GM23338 (cell line): Measurements from ENCODE around the gene ZNF697. TPM values are rescaled to one million over a fixed set of nuclear protein-coding genes. Genes with fewer than 3 reads are reported as not detected.

ENCODE experiments used
- ATAC-seq: fragments of 200-7000 bp; cut with Tn5 transposase; 3 replicates; pipeline ENCODE4 v1.9.1; 2020
- DNase-seq: peaks from one replicate; pipeline ENCODE4 v3.0.0-alpha.2; 2015; ENCODE audit warnings: low spot score
- H2AFZ ChIP-seq: fragments of 200-600 bp; sonication (generic); 2 replicates; pipeline ENCODE4 v1.8.0; 2016; ENCODE audit warnings: antibody characterized with exemption, mild to moderate bottlenecking, moderate library complexity
- H3F3A ChIP-seq: fragments of 200-600 bp; sonication (generic); replicated peaks from 2 replicates; pipeline ENCODE4 v1.8.0; 2017; ENCODE audit warnings: antibody characterized with exemption, mixed run types, low read depth
- H3K27ac ChIP-seq: fragments of 200-600 bp; sonication (generic); 2 replicates; pipeline ENCODE4 v1.6.1; 2016; ENCODE audit warnings: low read depth
- H3K27me3 ChIP-seq: fragments of 200-600 bp; sonication (generic); 2 replicates; pipeline ENCODE4 v1.8.0; 2016; ENCODE audit warnings: mild to moderate bottlenecking, mixed run types, moderate library complexity; ENCODE audit not compliant: insufficient read depth
- H3K36me3 ChIP-seq: fragments of 200-600 bp; sonication (generic); 2 replicates; pipeline ENCODE4 v1.8.0; 2016; ENCODE audit warnings: mild to moderate bottlenecking; ENCODE audit not compliant: insufficient read depth
- H3K4me1 ChIP-seq: fragments of 200-600 bp; sonication (generic); 2 replicates; pipeline ENCODE4 v1.8.0; 2016; ENCODE audit warnings: mild to moderate bottlenecking, moderate library complexity; ENCODE audit not compliant: insufficient read depth
- H3K4me2 ChIP-seq: fragments of 200-600 bp; sonication (generic); 2 replicates; pipeline ENCODE4 v1.7.1; 2017; ENCODE audit warnings: mixed run types
- H3K4me3 ChIP-seq: fragments of 200-600 bp; sonication (generic); 2 replicates; pipeline ENCODE4 v1.6.1; 2016; ENCODE audit warnings: mixed run types
- H3K79me2 ChIP-seq: fragments of 200-600 bp; sonication (generic); replicated peaks from 2 replicates; pipeline ENCODE4 v1.8.0; 2017; ENCODE audit warnings: mild to moderate bottlenecking; ENCODE audit not compliant: insufficient read depth
- H3K9me2 ChIP-seq: fragments of 200-600 bp; sonication (generic); 2 replicates; pipeline ENCODE4 v1.8.0; 2017; ENCODE audit not compliant: insufficient read depth
- H4K20me1 ChIP-seq: fragments of 200-600 bp; sonication (generic); replicated peaks from 2 replicates; pipeline ENCODE4 v1.8.0; 2017; ENCODE audit warnings: mild to moderate bottlenecking; ENCODE audit not compliant: insufficient read depth
- H3K27ac Mint-ChIP-seq: 2 replicates; pipeline ENCODE4 v1.8.0; 2020; ENCODE audit warnings: inconsistent platforms, mild to moderate bottlenecking, moderate library complexity, mixed read lengths
- H3K27me3 Mint-ChIP-seq: 3 replicates; pipeline ENCODE4 v1.8.0; 2022; ENCODE audit warnings: low read depth, mild to moderate bottlenecking, moderate library complexity, mixed read lengths, inconsistent platforms; ENCODE audit not compliant: insufficient read depth, poor library complexity
- H3K36me3 Mint-ChIP-seq: 3 replicates; pipeline ENCODE4 v1.8.0; 2021; ENCODE audit warnings: low read depth, mild to moderate bottlenecking, inconsistent platforms, moderate library complexity, mixed read lengths
- H3K4me1 Mint-ChIP-seq: 3 replicates; pipeline ENCODE4 v1.8.0; 2020; ENCODE audit warnings: mild to moderate bottlenecking, inconsistent platforms, mixed read lengths
- H3K4me3 Mint-ChIP-seq: 3 replicates; pipeline ENCODE4 v1.8.0; 2021; ENCODE audit warnings: moderate library complexity, mild to moderate bottlenecking, inconsistent platforms, mixed read lengths
- H3K9me3 Mint-ChIP-seq: 3 replicates; pipeline ENCODE4 v1.8.0; 2020; ENCODE audit warnings: moderate library complexity, mild to moderate bottlenecking, inconsistent platforms, mixed read lengths
- CREB1 ChIP-seq: fragments of 250-450 bp; sonication (Bioruptor Pico); IDR thresholded peaks from 2 replicates; pipeline ENCODE4 v1.5.0; 2020; ENCODE audit warnings: low read depth, mild to moderate bottlenecking, moderate library complexity
- CTCF ChIP-seq, 2 experiments: fragments of 200-600 bp in 1 of 2; sonication (generic) in 1 of 2; conservative IDR thresholded peaks; 2 replicates each; pipeline versions ENCODE4 v1.5.1 to v1.6.1; 2016 to 2017; ENCODE audit warnings: antibody characterized with exemption in 2 of 2, low read depth in 2 of 2, mild to moderate bottlenecking in 2 of 2, moderate library complexity in 1 of 2
- EZH2 ChIP-seq: fragments of 200-600 bp; sonication (generic); IDR thresholded peaks from one replicate; pipeline ENCODE4 v1.8.0; 2017; ENCODE audit warnings: antibody characterized with exemption, mild to moderate bottlenecking, low read depth; ENCODE audit not compliant: unreplicated experiment
- EZH2phosphoT487 ChIP-seq: fragments of 200-600 bp; sonication (generic); IDR thresholded peaks from one replicate; pipeline ENCODE4 v1.8.1; 2018; ENCODE audit warnings: antibody characterized with exemption; ENCODE audit not compliant: unreplicated experiment
- JUNB ChIP-seq: IDR thresholded peaks from one replicate; pipeline ENCODE4 v1.6.1; 2016; ENCODE audit warnings: antibody characterized with exemption; ENCODE audit not compliant: unreplicated experiment
- POLR2AphosphoS5 ChIP-seq: IDR thresholded peaks from 2 replicates; pipeline ENCODE4 v1.6.1; 2016; ENCODE audit warnings: antibody characterized with exemption, low read depth
- STAT1 ChIP-seq: IDR thresholded peaks from one replicate; pipeline ENCODE4 v1.6.1; 2016; ENCODE audit warnings: antibody characterized with exemption; ENCODE audit not compliant: unreplicated experiment
- ZNF114 ChIP-seq: fragments of 250-450 bp; sonication (Bioruptor Pico); IDR thresholded peaks from 2 replicates; pipeline ENCODE4 v1.5.0; 2020; ENCODE audit warnings: mild to moderate bottlenecking, moderate library complexity
- ZNF331 ChIP-seq: fragments of 250-450 bp; sonication (Bioruptor Pico); IDR thresholded peaks from 2 replicates; pipeline ENCODE4 v1.5.0; 2020; ENCODE audit warnings: low read depth, mild to moderate bottlenecking, moderate library complexity
- polyA plus RNA-seq: library from polyadenylated mRNA; unstranded; fragments of >200 nt; fragmentation: Nextera tagmentation; extraction: Ambion mirVana; gene quantifications from 2 replicates; pipeline ENCODE4 v1.2.1, GENCODE V29; 2016
- total RNA-seq: library from RNA; depleted of rRNA; stranded (reverse); fragments of >200 nt; shearing (Covaris generic); gene quantifications from 2 replicates; pipeline ENCODE4 v1.2.3, GENCODE V29; 2014
- TF ChIP-seq, protein P1 (sequence below): fragments of 250-450 bp; sonication (Bioruptor Pico); IDR thresholded peaks from 2 replicates; pipeline ENCODE4 v1.5.0; 2020; ENCODE audit warnings: mild to moderate bottlenecking, moderate library complexity
- TF ChIP-seq, protein P2 (sequence below): IDR thresholded peaks from 2 replicates; pipeline ENCODE4 v1.6.1; 2016; ENCODE audit warnings: antibody characterized with exemption

The ZNF697 gene
- total and polyA plus RNA-seq, 2 experiments from 2014 or later = 5.4 to 32.0 TPM

GRCh38 chr1:119631433-119632102 is 16.5 kb downstream of the ZNF697 start (continued):
- TF ChIP-seq, protein P1, sequence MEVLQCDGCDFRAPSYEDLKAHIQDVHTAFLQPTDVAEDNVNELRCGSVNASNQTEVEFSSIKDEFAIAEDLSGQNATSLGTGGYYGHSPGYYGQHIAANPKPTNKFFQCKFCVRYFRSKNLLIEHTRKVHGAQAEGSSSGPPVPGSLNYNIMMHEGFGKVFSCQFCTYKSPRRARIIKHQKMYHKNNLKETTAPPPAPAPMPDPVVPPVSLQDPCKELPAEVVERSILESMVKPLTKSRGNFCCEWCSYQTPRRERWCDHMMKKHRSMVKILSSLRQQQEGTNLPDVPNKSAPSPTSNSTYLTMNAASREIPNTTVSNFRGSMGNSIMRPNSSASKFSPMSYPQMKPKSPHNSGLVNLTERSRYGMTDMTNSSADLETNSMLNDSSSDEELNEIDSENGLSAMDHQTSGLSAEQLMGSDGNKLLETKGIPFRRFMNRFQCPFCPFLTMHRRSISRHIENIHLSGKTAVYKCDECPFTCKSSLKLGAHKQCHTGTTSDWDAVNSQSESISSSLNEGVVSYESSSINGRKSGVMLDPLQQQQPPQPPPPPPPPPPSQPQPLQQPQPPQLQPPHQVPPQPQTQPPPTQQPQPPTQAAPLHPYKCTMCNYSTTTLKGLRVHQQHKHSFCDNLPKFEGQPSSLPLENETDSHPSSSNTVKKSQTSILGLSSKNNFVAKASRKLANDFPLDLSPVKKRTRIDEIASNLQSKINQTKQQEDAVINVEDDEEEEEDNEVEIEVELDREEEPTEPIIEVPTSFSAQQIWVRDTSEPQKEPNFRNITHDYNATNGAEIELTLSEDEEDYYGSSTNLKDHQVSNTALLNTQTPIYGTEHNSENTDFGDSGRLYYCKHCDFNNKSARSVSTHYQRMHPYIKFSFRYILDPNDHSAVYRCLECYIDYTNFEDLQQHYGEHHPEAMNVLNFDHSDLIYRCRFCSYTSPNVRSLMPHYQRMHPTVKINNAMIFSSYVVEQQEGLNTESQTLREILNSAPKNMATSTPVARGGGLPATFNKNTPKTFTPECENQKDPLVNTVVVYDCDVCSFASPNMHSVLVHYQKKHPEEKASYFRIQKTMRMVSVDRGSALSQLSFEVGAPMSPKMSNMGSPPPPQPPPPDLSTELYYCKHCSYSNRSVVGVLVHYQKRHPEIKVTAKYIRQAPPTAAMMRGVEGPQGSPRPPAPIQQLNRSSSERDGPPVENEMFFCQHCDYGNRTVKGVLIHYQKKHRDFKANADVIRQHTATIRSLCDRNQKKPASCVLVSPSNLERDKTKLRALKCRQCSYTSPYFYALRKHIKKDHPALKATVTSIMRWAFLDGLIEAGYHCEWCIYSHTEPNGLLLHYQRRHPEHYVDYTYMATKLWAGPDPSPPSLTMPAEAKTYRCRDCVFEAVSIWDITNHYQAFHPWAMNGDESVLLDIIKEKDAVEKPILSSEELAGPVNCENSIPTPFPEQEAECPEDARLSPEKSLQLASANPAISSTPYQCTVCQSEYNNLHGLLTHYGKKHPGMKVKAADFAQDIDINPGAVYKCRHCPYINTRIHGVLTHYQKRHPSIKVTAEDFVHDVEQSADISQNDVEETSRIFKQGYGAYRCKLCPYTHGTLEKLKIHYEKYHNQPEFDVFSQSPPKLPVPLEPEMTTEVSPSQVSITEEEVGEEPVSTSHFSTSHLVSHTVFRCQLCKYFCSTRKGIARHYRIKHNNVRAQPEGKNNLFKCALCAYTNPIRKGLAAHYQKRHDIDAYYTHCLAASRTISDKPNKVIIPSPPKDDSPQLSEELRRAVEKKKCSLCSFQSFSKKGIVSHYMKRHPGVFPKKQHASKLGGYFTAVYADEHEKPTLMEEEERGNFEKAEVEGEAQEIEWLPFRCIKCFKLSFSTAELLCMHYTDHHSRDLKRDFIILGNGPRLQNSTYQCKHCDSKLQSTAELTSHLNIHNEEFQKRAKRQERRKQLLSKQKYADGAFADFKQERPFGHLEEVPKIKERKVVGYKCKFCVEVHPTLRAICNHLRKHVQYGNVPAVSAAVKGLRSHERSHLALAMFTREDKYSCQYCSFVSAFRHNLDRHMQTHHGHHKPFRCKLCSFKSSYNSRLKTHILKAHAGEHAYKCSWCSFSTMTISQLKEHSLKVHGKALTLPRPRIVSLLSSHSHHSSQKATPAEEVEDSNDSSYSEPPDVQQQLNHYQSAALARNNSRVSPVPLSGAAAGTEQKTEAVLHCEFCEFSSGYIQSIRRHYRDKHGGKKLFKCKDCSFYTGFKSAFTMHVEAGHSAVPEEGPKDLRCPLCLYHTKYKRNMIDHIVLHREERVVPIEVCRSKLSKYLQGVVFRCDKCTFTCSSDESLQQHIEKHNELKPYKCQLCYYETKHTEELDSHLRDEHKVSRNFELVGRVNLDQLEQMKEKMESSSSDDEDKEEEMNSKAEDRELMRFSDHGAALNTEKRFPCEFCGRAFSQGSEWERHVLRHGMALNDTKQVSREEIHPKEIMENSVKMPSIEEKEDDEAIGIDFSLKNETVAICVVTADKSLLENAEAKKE (CRISPR knock-in tag) = no peak
- TF ChIP-seq CREB1 (CRISPR knock-in tag) = no peak
- no peak for TF ChIP-seq POLR2AphosphoS5

GRCh38 chr1:119631086-119631432 is 17.0 kb downstream of the ZNF697 start:
- TF ChIP-seq ZNF114 (CRISPR knock-in tag) = no peak
- TF ChIP-seq EZH2 = no peak
- no peak for TF ChIP-seq CTCF (conservative IDR thresholded peaks at IDR 0.05; ENCODE audit: low read depth in 2 of 2)
- no peak for TF ChIP-seq CREB1 (CRISPR knock-in tag)
- TF ChIP-seq EZH2phosphoT487 = no peak
- no peak for TF ChIP-seq ZNF331 (CRISPR knock-in tag)
- TF ChIP-seq STAT1 = no peak
- TF ChIP-seq, protein P2, sequence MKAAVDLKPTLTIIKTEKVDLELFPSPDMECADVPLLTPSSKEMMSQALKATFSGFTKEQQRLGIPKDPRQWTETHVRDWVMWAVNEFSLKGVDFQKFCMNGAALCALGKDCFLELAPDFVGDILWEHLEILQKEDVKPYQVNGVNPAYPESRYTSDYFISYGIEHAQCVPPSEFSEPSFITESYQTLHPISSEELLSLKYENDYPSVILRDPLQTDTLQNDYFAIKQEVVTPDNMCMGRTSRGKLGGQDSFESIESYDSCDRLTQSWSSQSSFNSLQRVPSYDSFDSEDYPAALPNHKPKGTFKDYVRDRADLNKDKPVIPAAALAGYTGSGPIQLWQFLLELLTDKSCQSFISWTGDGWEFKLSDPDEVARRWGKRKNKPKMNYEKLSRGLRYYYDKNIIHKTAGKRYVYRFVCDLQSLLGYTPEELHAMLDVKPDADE = no peak
- no peak for TF ChIP-seq JUNB
- Histone ChIP-seq H2AFZ (0 out of 2 replicates have a peak overlapping the region, but pooled peaks have one; percentile 54), H3K36me3 (peaks cover 2% of the 10 kb centered on the region; the same call in 1 of the 2 replicates), H4K20me1 (peaks cover 75% of the 10 kb centered on the region), H3F3A (peaks cover 5% of the 10 kb centered on the region; the same call in 1 of the 2 replicates), H3K4me3 (peak overlapping the region; percentile 44), H3K79me2 (peaks cover 92% of the 10 kb centered on the region), H3K27ac (no peak overlapping the region), H3K4me1 (peaks cover 19% of the 10 kb centered on the region), H3K27me3 (no peaks in the 10 kb centered on the region), H3K9me2 (0 out of 2 replicates have a peak, but pooled peaks cover 3% of the 10 kb centered on the region), H3K4me2 (peak overlapping the region; percentile 75)
- H3K4me1 Mint-ChIP-seq = peaks cover 42% of the 10 kb centered on the region
- H3K4me3 Mint-ChIP-seq = peak overlapping the region; percentile 36; the same call in 1 of the 3 replicates
- no peaks in the 10 kb centered on the region for H3K27me3 Mint-ChIP-seq
- peaks cover 6% of the 10 kb centered on the region for H3K36me3 Mint-ChIP-seq
- no peak; the same call in 2 of the 3 replicates for ATAC-seq
- H3K27ac Mint-ChIP-seq = no peak overlapping the region
- no peaks in the 10 kb centered on the region; the same call in 2 of the 3 replicates for H3K9me3 Mint-ChIP-seq
- DNase-seq = no peak
